ENCODE measurements around the gene ZNF217. TPM values are rescaled to one million over a fixed set of nuclear protein-coding genes. Genes with fewer than 3 reads are reported as not detected.

Gene ZNF217
- total RNA-seq, 1 donor from 2014 or later = 5.4 TPM

DNA sequence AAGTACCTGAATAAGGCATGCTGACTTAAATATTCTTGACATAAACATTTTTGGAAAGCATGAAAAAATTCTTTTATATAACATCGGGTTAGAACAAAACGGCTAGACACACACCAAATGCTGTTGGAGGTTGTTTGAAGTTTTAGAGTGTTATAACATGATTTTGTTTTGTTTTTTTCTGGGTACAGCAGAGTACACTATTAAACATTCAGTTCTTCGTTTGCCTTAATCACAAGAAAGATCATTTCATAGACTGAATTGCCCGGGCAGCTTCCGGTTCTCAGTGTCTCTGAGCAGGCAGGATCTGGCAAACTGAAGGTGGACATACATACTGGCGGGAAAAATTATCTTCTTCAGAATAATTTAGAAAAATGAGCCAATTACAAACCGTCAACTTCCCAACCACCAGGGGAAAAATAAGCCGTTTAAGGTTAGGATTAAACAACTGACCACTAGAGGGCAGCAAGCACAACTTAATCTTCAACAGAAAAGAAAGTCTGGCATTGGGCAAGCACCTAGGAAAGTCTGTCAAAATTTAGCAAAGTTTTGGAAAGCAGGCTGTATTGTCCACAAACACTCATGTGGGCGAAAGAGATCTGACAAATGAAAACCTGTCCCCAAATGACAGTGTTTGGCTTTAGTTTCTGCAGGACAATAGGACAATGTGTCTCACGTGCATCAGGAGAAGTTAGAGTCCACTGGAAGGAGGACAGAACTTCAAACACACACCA is 15.0 kb downstream of the ZNF217 start:
- H3K4me3 ChIP-seq = peak overlapping the region; percentile 29
- intact Hi-C loops (cut with micrococcal nuclease) = loop anchor here (5.0 to 10.0 kb wide), 2 partner anchors 364 to 486 kb away; no protein-coding TSS in a partner anchor
- H3K4me1 ChIP-seq = peaks cover 59% of the 10 kb centered on the region
- no peaks in the 10 kb centered on the region for H3K27me3 ChIP-seq (ENCODE audit: low read depth)
- DNase-seq = no peak
- peaks cover 63% of the 10 kb centered on the region for H3K36me3 ChIP-seq
- H3K27ac ChIP-seq (replicated peaks) = peak overlapping the region; percentile 66
- H3K9me3 ChIP-seq (replicated peaks) = no peaks in the 10 kb centered on the region
- TF ChIP-seq, protein P1, sequence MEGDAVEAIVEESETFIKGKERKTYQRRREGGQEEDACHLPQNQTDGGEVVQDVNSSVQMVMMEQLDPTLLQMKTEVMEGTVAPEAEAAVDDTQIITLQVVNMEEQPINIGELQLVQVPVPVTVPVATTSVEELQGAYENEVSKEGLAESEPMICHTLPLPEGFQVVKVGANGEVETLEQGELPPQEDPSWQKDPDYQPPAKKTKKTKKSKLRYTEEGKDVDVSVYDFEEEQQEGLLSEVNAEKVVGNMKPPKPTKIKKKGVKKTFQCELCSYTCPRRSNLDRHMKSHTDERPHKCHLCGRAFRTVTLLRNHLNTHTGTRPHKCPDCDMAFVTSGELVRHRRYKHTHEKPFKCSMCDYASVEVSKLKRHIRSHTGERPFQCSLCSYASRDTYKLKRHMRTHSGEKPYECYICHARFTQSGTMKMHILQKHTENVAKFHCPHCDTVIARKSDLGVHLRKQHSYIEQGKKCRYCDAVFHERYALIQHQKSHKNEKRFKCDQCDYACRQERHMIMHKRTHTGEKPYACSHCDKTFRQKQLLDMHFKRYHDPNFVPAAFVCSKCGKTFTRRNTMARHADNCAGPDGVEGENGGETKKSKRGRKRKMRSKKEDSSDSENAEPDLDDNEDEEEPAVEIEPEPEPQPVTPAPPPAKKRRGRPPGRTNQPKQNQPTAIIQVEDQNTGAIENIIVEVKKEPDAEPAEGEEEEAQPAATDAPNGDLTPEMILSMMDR (IDR thresholded peaks at IDR 0.05; ENCODE audit: borderline replicate concordance) = peak; percentile 92

DNA sequence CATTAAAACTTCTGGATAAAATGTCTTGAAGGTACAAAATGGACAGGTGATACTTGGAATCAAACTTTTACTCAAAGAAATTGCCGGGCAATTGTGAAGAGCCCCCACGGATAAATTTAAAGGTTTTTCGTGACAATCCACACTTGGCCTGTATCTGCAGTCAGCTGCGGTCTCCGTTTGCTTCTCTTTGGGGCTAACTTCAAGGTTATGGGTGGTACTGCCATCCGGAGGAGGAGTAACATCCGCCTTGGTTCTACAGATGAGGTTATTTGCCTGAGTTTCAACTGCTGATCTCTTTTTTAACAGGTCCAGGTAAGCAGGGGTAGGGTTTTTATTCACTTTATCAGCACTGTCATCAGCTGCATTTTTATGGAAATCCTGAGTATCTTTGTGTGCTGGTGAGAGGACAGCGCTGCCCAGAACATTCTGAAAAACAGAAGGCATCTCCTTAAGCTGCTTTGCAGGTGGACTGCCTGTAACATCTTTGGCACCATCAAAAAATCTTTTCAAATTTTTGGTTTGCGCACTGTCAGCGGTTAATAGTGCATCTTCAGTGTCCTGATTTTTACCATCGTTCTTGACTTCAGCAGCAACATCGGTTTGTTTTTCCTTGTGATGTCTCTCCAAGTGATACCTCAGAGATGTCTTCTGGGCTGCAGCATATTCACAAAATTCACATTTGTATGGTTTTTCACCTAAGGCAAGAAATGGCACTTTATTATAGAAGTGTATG is 16.9 kb downstream of the ZNF217 start:
- TF ChIP-seq, protein P1 (IDR thresholded peaks at IDR 0.05; ENCODE audit: borderline replicate concordance) = no peak
- Histone ChIP-seq H3K27me3 (ENCODE audit: low read depth) (no peaks in the 10 kb centered on the region), H3K9me3 (replicated peaks) (no peaks in the 10 kb centered on the region), H3K36me3 (peaks cover 70% of the 10 kb centered on the region), H3K4me3 (no peak overlapping the region), H3K4me1 (peaks cover 46% of the 10 kb centered on the region), H3K27ac (replicated peaks) (no peak overlapping the region)
- no peak for DNase-seq
- intact Hi-C loops (cut with micrococcal nuclease) = loop anchor here (5.0 to 10.0 kb wide), 2 partner anchors 366 to 488 kb away; no protein-coding TSS in a partner anchor

DNA sequence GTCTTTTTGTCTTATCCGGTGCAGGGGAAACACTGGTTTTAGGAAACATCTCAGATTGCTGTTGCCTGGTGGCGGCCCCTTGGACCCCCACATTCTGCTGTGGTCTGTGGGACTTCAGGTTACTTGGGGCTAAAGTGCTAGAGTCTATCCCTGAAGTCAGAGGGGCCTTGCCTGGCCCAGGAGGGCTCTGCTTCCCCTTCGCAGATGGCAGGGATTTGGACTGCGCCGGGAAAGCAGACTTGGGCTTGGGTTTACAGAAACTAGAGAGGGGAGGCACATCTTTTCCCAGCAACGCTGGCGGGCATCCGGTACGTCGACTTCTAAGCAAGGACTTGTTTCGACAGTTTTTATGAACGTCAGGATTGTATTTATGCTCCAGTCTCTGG is 17.5 kb downstream of the ZNF217 start:
- H3K27ac ChIP-seq (replicated peaks) = no peak overlapping the region
- TF ChIP-seq, protein P1 (IDR thresholded peaks at IDR 0.05; ENCODE audit: borderline replicate concordance) = no peak
- H3K4me3 ChIP-seq = no peak overlapping the region
- no peaks in the 10 kb centered on the region for H3K9me3 ChIP-seq (replicated peaks)
- no peaks in the 10 kb centered on the region for H3K27me3 ChIP-seq (ENCODE audit: low read depth)
- H3K4me1 ChIP-seq = peaks cover 40% of the 10 kb centered on the region
- H3K36me3 ChIP-seq = peaks cover 70% of the 10 kb centered on the region
- DNase-seq = no peak
- intact Hi-C loops (cut with micrococcal nuclease) = loop anchor here (5.0 to 10.0 kb wide), 2 partner anchors 366 to 489 kb away; no protein-coding TSS in a partner anchor

DNA sequence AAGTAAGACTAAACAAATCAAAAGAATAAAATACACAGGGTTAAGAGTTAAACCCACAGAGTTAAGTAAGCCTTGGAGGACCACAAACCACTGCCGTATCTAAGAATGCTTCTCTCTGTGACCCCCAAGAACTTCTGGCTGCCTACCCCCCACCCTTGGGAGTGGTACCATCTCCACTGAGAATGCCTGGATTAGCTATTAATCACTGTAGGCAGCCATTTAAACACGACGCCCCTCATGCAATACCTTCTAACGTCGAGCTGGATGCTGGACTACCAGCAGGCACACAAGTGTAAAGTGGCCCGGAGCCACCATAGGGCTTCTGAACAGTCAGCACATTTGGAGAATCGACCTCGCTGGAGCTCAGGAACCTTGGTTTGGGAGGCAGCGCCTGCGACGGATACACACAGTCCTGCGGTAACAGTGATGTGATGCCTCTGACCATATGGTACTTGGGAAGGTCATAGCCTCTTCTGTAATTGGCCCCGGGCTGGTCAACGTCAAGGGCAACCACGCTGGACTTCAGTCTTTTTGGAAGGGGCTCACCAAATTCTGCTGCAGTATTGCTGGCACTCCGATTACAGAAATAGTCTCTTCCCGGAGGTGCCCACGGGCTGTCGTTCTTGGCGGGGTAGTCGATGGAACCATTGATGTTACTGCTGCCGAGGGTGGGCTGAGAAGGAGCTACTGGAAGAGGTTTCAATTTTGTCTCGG is 18.0 kb downstream of the ZNF217 start:
- Histone ChIP-seq H3K27me3 (ENCODE audit: low read depth) (no peaks in the 10 kb centered on the region), H3K4me1 (peaks cover 38% of the 10 kb centered on the region), H3K36me3 (peaks cover 73% of the 10 kb centered on the region), H3K4me3 (no peak overlapping the region), H3K27ac (replicated peaks) (no peak overlapping the region), H3K9me3 (replicated peaks) (no peaks in the 10 kb centered on the region)
- intact Hi-C loops (cut with micrococcal nuclease) = loop anchor here (5.0 to 10.0 kb wide), 2 partner anchors 367 to 489 kb away; no protein-coding TSS in a partner anchor
- no peak for DNase-seq
- TF ChIP-seq, protein P1 (IDR thresholded peaks at IDR 0.05; ENCODE audit: borderline replicate concordance) = no peak

DNA sequence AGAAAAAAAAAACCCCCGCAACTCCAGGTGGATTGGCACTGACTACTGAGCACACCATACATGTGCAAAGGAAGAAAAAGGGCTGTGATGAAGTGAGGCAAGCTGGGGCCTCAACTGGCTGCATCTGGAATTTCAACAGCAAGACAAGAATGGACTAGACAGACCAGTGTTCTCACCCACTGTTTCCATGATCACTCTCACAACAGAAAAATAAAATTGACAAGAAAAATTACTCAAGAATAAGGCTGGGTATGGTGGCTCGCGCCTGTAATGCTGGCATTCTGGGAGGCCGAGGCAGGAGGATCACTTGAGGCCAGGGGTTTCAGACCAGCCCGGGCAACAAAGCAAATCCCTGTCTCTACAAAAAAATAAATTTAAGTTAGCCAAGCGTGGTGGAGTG is 18.8 kb downstream of the ZNF217 start:
- H3K27me3 ChIP-seq (ENCODE audit: low read depth) = no peaks in the 10 kb centered on the region
- peaks cover 81% of the 10 kb centered on the region for H3K36me3 ChIP-seq
- peaks cover 36% of the 10 kb centered on the region for H3K4me1 ChIP-seq
- no peak for DNase-seq
- H3K27ac ChIP-seq (replicated peaks) = no peak overlapping the region
- intact Hi-C loops (cut with micrococcal nuclease) = loop anchor here (5.0 to 10.0 kb wide), 2 partner anchors 367 to 490 kb away; no protein-coding TSS in a partner anchor
- TF ChIP-seq, protein P1 (IDR thresholded peaks at IDR 0.05; ENCODE audit: borderline replicate concordance) = no peak
- no peak overlapping the region for H3K4me3 ChIP-seq
- no peaks in the 10 kb centered on the region for H3K9me3 ChIP-seq (replicated peaks)

All from left ventricle myocardium inferior (tissue), 1 donor.